Measurements from ENCODE around the gene TEX38. TPM values are rescaled to one million over a fixed set of nuclear protein-coding genes. Genes with fewer than 3 reads are reported as not detected.
"Not testable (repeated sequence)": the region's sequence is repeated elsewhere in the genome, so short reads cannot be mapped to it uniquely, and the experiment has no call there.

TEX38 gene
- total RNA-seq, 5 donors from 2014 or later (not counting 1 experiment from before 2014, with no cell fraction given): not detected

DNA sequence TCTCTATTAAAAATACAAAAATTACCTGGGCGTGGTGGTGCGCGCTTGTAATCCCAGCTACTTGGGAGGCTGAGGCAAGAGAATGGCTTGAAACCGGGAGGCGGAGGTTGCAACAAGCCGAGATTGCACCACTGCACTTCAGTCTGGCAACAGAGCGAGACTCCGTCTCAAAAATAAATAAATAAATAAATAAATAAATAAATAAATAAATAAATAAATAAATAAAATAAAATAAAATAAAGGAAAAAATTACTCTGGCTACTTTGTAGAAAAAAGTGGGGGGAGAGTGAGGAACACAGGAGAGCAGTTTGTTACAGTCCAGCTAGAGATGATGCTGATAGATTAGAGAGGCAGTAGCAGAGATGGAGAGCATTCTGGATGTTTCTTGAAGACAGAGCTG is 48.7 kb downstream of the TEX38 start:
- H3K36me3 ChIP-seq (ENCODE audit: control insufficient read depth in 2 of 2, extremely low read depth in 1 of 2, insufficient read depth in 1 of 2, low read length in 1 of 2): peaks cover 0 to 14% of the 10 kb centered on the region in 2 donors
- DNase-seq; H3K4me3 ChIP-seq (ENCODE audit: control insufficient read depth in 1 of 2, extremely low read depth in 1 of 2, low read length in 1 of 2); H3K27me3 Mint-ChIP-seq; H3K9me3 ChIP-seq; ATAC-seq (replicated peaks in 1 of 4); H3K27me3 ChIP-seq (replicated peaks in 1 of 2; ENCODE audit: control insufficient read depth in 2 of 2, extremely low read depth in 1 of 2, insufficient read depth in 2 of 2, low read length in 1 of 2); H3K27ac ChIP-seq (ENCODE audit: low read length); POLR2A ChIA-PET; H3K9me3 Mint-ChIP-seq: not testable (repeated sequence)
- peaks cover 22 to 28% of the 10 kb centered on the region in 2 experiments for H3K4me1 ChIP-seq (ENCODE audit: control insufficient read depth in 1 of 2, extremely low read depth in 1 of 2, insufficient read depth in 2 of 2, low read length in 2 of 2)
- peaks cover 37 to 44% (median 39%) of the 10 kb centered on the region in 3 donors for H3K4me1 Mint-ChIP-seq
- H3K36me3 Mint-ChIP-seq: peaks cover 10% of the 10 kb centered on the region
- H3K4me3 Mint-ChIP-seq: peak overlapping the region in 1 of 3 donors; percentile 7
- CTCF ChIA-PET: interaction anchor here in 1 of 2 donors (0.6 to 0.7 kb wide), 2 partner anchors 52 to 314 kb away, joined by 3 to 4 read pairs; partner anchors contain the start of gene ATPAF1
- H3K27ac Mint-ChIP-seq: peak overlapping the region in 1 of 2 donors; percentile 12
- no CpG with 5 or more reads among the region's 8 CpGs for WGBS (ENCODE audit: insufficient coverage)

DNA sequence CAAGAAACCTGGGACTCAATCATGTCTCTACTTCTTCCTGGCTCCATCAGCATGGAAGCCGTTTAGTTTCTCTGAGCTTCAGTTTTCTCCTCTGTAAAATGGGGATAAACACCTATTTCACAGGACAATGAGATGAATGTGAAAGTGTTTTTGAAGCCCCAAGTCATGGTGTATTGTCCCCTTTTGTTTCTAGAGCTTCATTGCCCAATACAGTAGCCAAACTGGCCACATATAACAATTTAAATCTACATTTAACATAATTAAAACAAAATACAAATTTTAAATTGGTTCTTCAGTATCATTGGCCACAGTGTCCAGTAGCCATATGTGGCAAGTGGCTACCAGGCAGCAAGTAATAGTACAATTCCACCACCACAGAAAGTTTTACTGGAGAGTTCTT is 49.5 kb downstream of the TEX38 start:
- CTCF ChIA-PET: no interaction called here
- no peak overlapping the region for H3K27ac ChIP-seq (ENCODE audit: low read length)
- WGBS (ENCODE audit: insufficient coverage): no CpG with 5 or more reads among the region's 1 CpG
- H3K9me3 ChIP-seq: no peaks in the 10 kb centered on the region
- Mint-ChIP-seq H3K36me3 (peaks cover 6% of the 10 kb centered on the region), H3K4me3 (no peak overlapping the region), H3K4me1 (peaks cover 33 to 38% (median 37%) of the 10 kb centered on the region in 3 donors), H3K9me3 (no peaks in the 10 kb centered on the region), H3K27ac (no peak overlapping the region), H3K27me3 (peaks cover 9 to 11% of the 10 kb centered on the region in 2 donors)
- POLR2A ChIA-PET: no interaction called here
- ATAC-seq (replicated peaks in 1 of 4): no peak
- H3K4me3 ChIP-seq (ENCODE audit: control insufficient read depth in 1 of 2, extremely low read depth in 1 of 2, low read length in 1 of 2): no peak overlapping the region
- no peak for DNase-seq
- peaks cover 22 to 28% of the 10 kb centered on the region in 2 experiments for H3K4me1 ChIP-seq (ENCODE audit: control insufficient read depth in 1 of 2, extremely low read depth in 1 of 2, insufficient read depth in 2 of 2, low read length in 2 of 2)
- peaks cover 0 to 2% of the 10 kb centered on the region in 2 experiments for H3K27me3 ChIP-seq (replicated peaks in 1 of 2; ENCODE audit: control insufficient read depth in 2 of 2, extremely low read depth in 1 of 2, insufficient read depth in 2 of 2, low read length in 1 of 2)
- peaks cover 0 to 6% of the 10 kb centered on the region in 2 donors for H3K36me3 ChIP-seq (ENCODE audit: control insufficient read depth in 2 of 2, extremely low read depth in 1 of 2, insufficient read depth in 1 of 2, low read length in 1 of 2)

DNA sequence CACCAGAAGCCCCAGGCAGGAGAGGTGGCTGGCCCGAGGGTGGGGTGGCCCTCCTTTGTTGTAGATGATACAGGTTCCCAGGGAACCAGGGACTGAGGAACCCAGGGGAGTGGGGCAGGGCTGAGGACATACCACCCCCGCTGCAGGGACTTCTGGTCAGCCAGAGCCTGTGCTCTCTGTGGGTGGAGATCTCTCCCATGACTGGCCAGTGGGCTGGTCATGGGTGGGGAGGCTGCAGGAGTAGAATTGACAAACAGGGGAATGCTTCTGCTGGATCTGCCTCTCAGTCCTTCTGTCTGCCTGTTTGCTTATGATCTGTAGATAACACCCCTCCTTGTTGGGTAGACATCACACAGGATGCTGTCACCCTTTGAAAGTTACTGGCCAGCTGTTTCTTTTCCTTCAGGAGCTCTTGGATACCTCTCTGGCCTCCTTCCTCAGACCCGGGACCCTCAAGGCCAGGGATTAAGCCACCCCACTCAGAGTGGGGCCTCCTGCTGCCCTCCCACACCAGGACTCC is 50.1 kb downstream of the TEX38 start:
- Mint-ChIP-seq H3K36me3 (peaks cover under 1% of the 10 kb centered on the region), H3K4me3 (no peak overlapping the region), H3K9me3 (no peaks in the 10 kb centered on the region), H3K27ac (no peak overlapping the region), H3K4me1 (peaks cover 28 to 32% (median 32%) of the 10 kb centered on the region in 3 donors), H3K27me3 (peaks cover 14 to 15% of the 10 kb centered on the region in 2 donors)
- Histone ChIP-seq H3K27ac (ENCODE audit: low read length) (no peak overlapping the region), H3K4me1 (ENCODE audit: control insufficient read depth in 1 of 2, extremely low read depth in 1 of 2, insufficient read depth in 2 of 2, low read length in 2 of 2) (peaks cover 19 to 28% of the 10 kb centered on the region in 2 experiments), H3K9me3 (peaks cover 3% of the 10 kb centered on the region), H3K36me3 (ENCODE audit: control insufficient read depth in 2 of 2, extremely low read depth in 1 of 2, insufficient read depth in 1 of 2, low read length in 1 of 2) (peaks cover 0 to 2% of the 10 kb centered on the region in 2 donors), H3K27me3 (replicated peaks in 1 of 2; ENCODE audit: control insufficient read depth in 2 of 2, extremely low read depth in 1 of 2, insufficient read depth in 2 of 2, low read length in 1 of 2) (peaks cover 0 to 2% of the 10 kb centered on the region in 2 experiments), H3K4me3 (ENCODE audit: control insufficient read depth in 1 of 2, extremely low read depth in 1 of 2, low read length in 1 of 2) (no peak overlapping the region)
- ChIA-PET CTCF (no interaction called here), POLR2A (no interaction called here)
- ATAC-seq (replicated peaks in 1 of 4) (no peak), DNase-seq (no peak)
- whole genome bisulfite sequencing (ENCODE audit: insufficient coverage): 79% methylated on average over 2 of the region's 3 CpGs

Other genes with a start within 250 kb of the TEX38 start
- not detected for gene DMBX1, start 182.0 kb upstream of the TEX38 start, total RNA-seq
- under 1 TPM in 1 of 5 donors, not detected in 4; 0.14 TPM for gene KNCN, start 120.2 kb upstream of the TEX38 start, total RNA-seq
- 10 to 100 TPM; 41.4 to 54.5 (median 52.7) TPM for gene MKNK1, start 67.6 kb upstream of the TEX38 start, total RNA-seq
- 10 to 100 TPM; 13.2 to 29.6 (median 24.6) TPM for gene MOB3C, start 55.0 kb upstream of the TEX38 start, total RNA-seq
- gene ATPAF1, start 3.5 kb upstream of the TEX38 start, total RNA-seq: 10 to 100 TPM; 22.0 to 31.2 (median 26.0) TPM
- 10 to 100 TPM; 78.0 to 90.2 (median 82.5) TPM for gene EFCAB14, start 47.3 kb downstream of the TEX38 start, total RNA-seq
- 1 to 10 TPM in 1 of 5 donors, under 1 TPM in 4; 0.20 to 1.7 (median 0.55) TPM for gene CYP4B1, start 127.2 kb downstream of the TEX38 start, total RNA-seq